IMR-90 (cell line): ENCODE measurements around the gene NIPA2. TPM values are rescaled to one million over a fixed set of nuclear protein-coding genes. Genes with fewer than 3 reads are reported as not detected.

ENCODE experiments used
- ATAC-seq: fragments of 200-7000 bp; cut with Tn5 transposase; 2 replicates; pipeline ENCODE4 v1.9.1; 2020; ENCODE audit warnings: low read depth, mild to moderate bottlenecking, moderate library complexity
- BruUV-seq: library from RNA; stranded (reverse); fragments of 400-500 nt; replicated peaks from 2 replicates; lab custom pipeline; 2021; lab: Mats Ljungman, UMichigan
- CTCF ChIA-PET: fragments of 300-600 bp; formaldehyde crosslinking; extraction: SDS; loops from one replicate; lab custom pipeline; 2021; ENCODE audit warnings: antibody characterized with exemption; lab: Yijun Ruan, JAX
- POLR2A ChIA-PET: fragments of 300-600 bp; sonication (Branson Sonifier 250); formaldehyde crosslinking; loops from one replicate; lab custom pipeline; 2022; ENCODE audit warnings: antibody characterized with exemption; ENCODE audit not compliant: unreplicated experiment; lab: Charles Lee
- DNase-seq: peaks from one replicate; pipeline ENCODE4 v3.0.0; 2013
- H2AFZ ChIP-seq: replicated peaks from 2 replicates; pipeline ENCODE3; 2013; ENCODE audit warnings: low read length, mild to moderate bottlenecking; ENCODE audit not compliant: poor library complexity
- H2AK5ac ChIP-seq: 2 replicates; pipeline ENCODE4 v1.6.1; 2013; ENCODE audit warnings: low read depth, low read length, inconsistent platforms
- H2AK9ac ChIP-seq: replicated peaks from 2 replicates; pipeline ENCODE3; 2013; ENCODE audit warnings: mild to moderate bottlenecking, low read depth, low read length, moderate library complexity; ENCODE audit not compliant: poor library complexity
- H2BK120ac ChIP-seq: 2 replicates; pipeline ENCODE4 v1.6.1; 2013; ENCODE audit warnings: low read depth, low read length, inconsistent platforms
- H2BK15ac ChIP-seq: 3 replicates; pipeline ENCODE4 v1.6.1; 2013; ENCODE audit warnings: low read depth, low read length, inconsistent platforms
- H2BK20ac ChIP-seq: 2 replicates; pipeline ENCODE4 v1.6.1; 2013; ENCODE audit warnings: low read depth, mild to moderate bottlenecking, inconsistent platforms, low read length, moderate library complexity
- H2BK5ac ChIP-seq: 2 replicates; pipeline ENCODE4 v1.6.1; 2013; ENCODE audit warnings: mild to moderate bottlenecking, low read depth, low read length, inconsistent platforms; ENCODE audit not compliant: poor library complexity, severe bottlenecking
- H3K14ac ChIP-seq: replicated peaks from 2 replicates; pipeline ENCODE4 v1.6.1; 2013; ENCODE audit warnings: low read depth, low read length, inconsistent platforms
- H3K18ac ChIP-seq: 2 replicates; pipeline ENCODE4 v1.6.1; 2013; ENCODE audit warnings: low read depth, low read length, control low read depth
- H3K23ac ChIP-seq: 2 replicates; pipeline ENCODE4 v1.6.1; 2013; ENCODE audit warnings: low read depth, low read length, inconsistent platforms
- H3K27ac ChIP-seq: 2 replicates; pipeline ENCODE4 v1.5.1; 2013; ENCODE audit warnings: mild to moderate bottlenecking, control low read depth, low read length; ENCODE audit not compliant: insufficient read depth
- H3K27me3 ChIP-seq: 2 replicates; pipeline ENCODE4 v1.6.1; 2013; ENCODE audit warnings: low read length; ENCODE audit not compliant: control insufficient read depth, insufficient read depth
- H3K36me3 ChIP-seq: 2 replicates; pipeline ENCODE4 v1.6.1; 2013; ENCODE audit warnings: low read length, mixed read lengths; ENCODE audit not compliant: control insufficient read depth, insufficient read depth
- H3K4ac ChIP-seq: 2 replicates; pipeline ENCODE4 v1.6.1; 2013; ENCODE audit warnings: low read depth, low read length, inconsistent platforms
- H3K4me1 ChIP-seq: 2 replicates; pipeline ENCODE4 v1.6.1; 2013; ENCODE audit warnings: low read length, mixed read lengths; ENCODE audit not compliant: control insufficient read depth, insufficient read depth
- H3K4me2 ChIP-seq: 2 replicates; pipeline ENCODE4 v1.6.1; 2013; ENCODE audit warnings: low read depth, mild to moderate bottlenecking, control low read depth, low read length, moderate library complexity
- H3K4me3 ChIP-seq: 2 replicates; pipeline ENCODE4 v1.5.1; 2013; ENCODE audit warnings: low read depth, mild to moderate bottlenecking, control low read depth, low read length, moderate library complexity; ENCODE audit not compliant: insufficient read depth
- H3K56ac ChIP-seq: 2 replicates; pipeline ENCODE4 v1.6.1; 2013; ENCODE audit warnings: low read length, inconsistent platforms; ENCODE audit not compliant: insufficient read depth; ENCODE audit errors: extremely low read depth
- H3K79me1 ChIP-seq, 2 experiments: 2 replicates each; pipeline ENCODE4 v1.6.1; 2013; ENCODE audit warnings: low read length in 2 of 2, inconsistent platforms in 1 of 2, low read depth in 1 of 2
- H3K9ac ChIP-seq: 2 replicates; pipeline ENCODE4 v1.6.1; 2013; ENCODE audit warnings: low read depth, low read length, control low read depth
- H3K9me1 ChIP-seq: 2 replicates; pipeline ENCODE4 v1.6.1; 2013; ENCODE audit warnings: low read length, inconsistent platforms; ENCODE audit not compliant: insufficient read depth
- H3K9me3 ChIP-seq: 2 replicates; pipeline ENCODE4 v1.6.1; 2013; ENCODE audit warnings: low read length; ENCODE audit not compliant: control insufficient read depth, insufficient read depth
- H4K20me1 ChIP-seq: 2 replicates; pipeline ENCODE4 v1.6.1; 2013; ENCODE audit warnings: low read length, inconsistent platforms; ENCODE audit not compliant: insufficient read depth
- H4K5ac ChIP-seq: 2 replicates; pipeline ENCODE4 v1.6.1; 2013; ENCODE audit warnings: mild to moderate bottlenecking, low read depth, low read length, control low read depth
- H4K8ac ChIP-seq, 2 experiments: 2 replicates each; pipeline ENCODE4 v1.6.1; 2013; ENCODE audit warnings: low read depth in 2 of 2, low read length in 2 of 2, control low read depth in 1 of 2, inconsistent platforms in 1 of 2
- H4K91ac ChIP-seq: 2 replicates; pipeline ENCODE4 v1.6.1; 2013; ENCODE audit warnings: low read depth, low read length, inconsistent platforms; ENCODE audit not compliant: insufficient read depth
- CEBPB ChIP-seq: IDR thresholded peaks from 2 replicates; pipeline ENCODE4 v1.6.1; 2012; ENCODE audit warnings: low read depth, low read length, improper control_type of control experiment
- CTCF ChIP-seq: conservative IDR thresholded peaks from 2 replicates; pipeline ENCODE4 v1.5.1; 2012; ENCODE audit warnings: mild to moderate bottlenecking, low read depth, low read length, improper control_type of control experiment
- ELK1 ChIP-seq: fragments of 150-350 bp; IDR thresholded peaks from 2 replicates; pipeline ENCODE4 v1.6.1; 2016; ENCODE audit warnings: low read depth, mild to moderate bottlenecking, low read length, moderate library complexity, borderline replicate concordance
- MAFK ChIP-seq: IDR thresholded peaks from 2 replicates; pipeline ENCODE4 v1.6.1; 2012; ENCODE audit warnings: low read depth, low read length, improper control_type of control experiment
- MAZ ChIP-seq: IDR thresholded peaks from 2 replicates; pipeline ENCODE4 v1.6.1; 2012; ENCODE audit warnings: low read depth, mild to moderate bottlenecking, low read length, improper control_type of control experiment, moderate library complexity, borderline replicate concordance
- POLR2A ChIP-seq: IDR thresholded peaks from 2 replicates; pipeline ENCODE4 v1.6.1; 2012; ENCODE audit warnings: mild to moderate bottlenecking, low read depth, low read length
- RCOR1 ChIP-seq: IDR thresholded peaks from 2 replicates; pipeline ENCODE4 v1.6.1; 2012; ENCODE audit warnings: mild to moderate bottlenecking, low read length, improper control_type of control experiment; ENCODE audit not compliant: insufficient replicate concordance
- SMC3 ChIP-seq: fragments of 150-350 bp; IDR thresholded peaks from 2 replicates; pipeline ENCODE4 v1.6.1; 2016; ENCODE audit warnings: low read depth, mild to moderate bottlenecking, antibody characterized with exemption, low read length, moderate library complexity
- USF2 ChIP-seq: fragments of 150-350 bp; IDR thresholded peaks from 2 replicates; pipeline ENCODE4 v1.6.1; 2017; ENCODE audit warnings: mild to moderate bottlenecking, antibody characterized with exemption, low read length, low read depth
- WGBS, 2 experiments: methylation state at CpG; one replicate each; pipeline versions ENCODE4 v1.1.5 to v1.1.7; 2013; ENCODE audit warnings: missing lambda C conversion rate in 2 of 2; ENCODE audit not compliant: insufficient read length in 1 of 2; ENCODE audit errors: extremely low coverage in 2 of 2; 5-methylcytosine and 5-hydroxymethylcytosine counted together
- dilution Hi-C: fragments of 300-500 bp; cut with HindIII; formaldehyde crosslinking; loops from one replicate; pipeline ENCODE4 v1.14.3; 2018; ENCODE audit warnings: low sequenced_read_pairs; ENCODE audit not compliant: unreplicated experiment
- in situ Hi-C: fragments of 300-500 bp; cut with MboI; formaldehyde crosslinking; loops from 3 replicates; pipeline ENCODE4 v1.14.3; 2019; ENCODE audit warnings: low sequenced_read_pairs, inconsistent platforms, mixed read lengths
- intact Hi-C: fragments of 100-400 bp; cut with micrococcal nuclease; formaldehyde crosslinking; loops from 2 replicates; pipeline ENCODE4 v1.10.0; 2022
- polyA plus RNA-seq, 3 experiments: library from polyadenylated mRNA; depleted of rRNA; stranded (reverse); fragments of >200 nt; gene quantifications; 2 replicates each; pipeline ENCODE4 v1.2.3, GENCODE V29; 2012; ENCODE audit warnings: low replicate concordance in 1 of 3
- total RNA-seq: library from RNA; depleted of rRNA; stranded (reverse); fragments of >200 nt; gene quantifications from 2 replicates; pipeline ENCODE4 v1.2.3, GENCODE V29; 2012

NIPA2 gene
- total and polyA plus RNA-seq, 2 of the 4 experiments (the other 2 are of a cell fraction), result 33.0 to 38.0 TPM

- TF ChIP-seq MAZ, result no peak
- no peak for TF ChIP-seq MAFK
These were observed 41.9 kb downstream of the NIPA2 start (continued) for GRCh38 chr15:22880068-22880980.

- intact Hi-C loops, result no loop called here
These were observed 42.7 kb downstream of the NIPA2 start for GRCh38 chr15:22880981-22881738.

More at GRCh38 chr15:22880981-22881738, 42.7 kb downstream of the NIPA2 start:
- Histone ChIP-seq H3K4ac (no peak overlapping the region), H3K79me1 (peaks cover 10 to 30% of the 10 kb centered on the region in 2 experiments), H4K20me1 (peaks cover 14% of the 10 kb centered on the region; the same call in 1 of the 2 replicates), H3K9me3 (peaks cover 3% of the 10 kb centered on the region; the same call in 1 of the 2 replicates), H3K4me1 (no peaks in the 10 kb centered on the region), H2AK9ac (no peak overlapping the region), H2BK15ac (no peak overlapping the region), H3K56ac (no peak overlapping the region), H4K91ac (no peak overlapping the region), H3K36me3 (peaks cover 47% of the 10 kb centered on the region), H3K27ac (no peak overlapping the region), H2AFZ (no peak overlapping the region), H2BK20ac (no peak overlapping the region), H3K18ac (no peak overlapping the region), H4K5ac (no peak overlapping the region), H3K4me2 (no peak overlapping the region), H2AK5ac (no peak overlapping the region), H2BK120ac (no peak overlapping the region), H3K27me3 (no peaks in the 10 kb centered on the region), H3K23ac (no peak overlapping the region), H3K14ac (no peak overlapping the region), H3K9me1 (peaks cover 23% of the 10 kb centered on the region; the same call in 1 of the 2 replicates), H3K9ac (no peak overlapping the region), H4K8ac (no peak overlapping the region), H3K4me3 (no peak overlapping the region), H2BK5ac (no peak overlapping the region)
- no peak for TF ChIP-seq POLR2A
- TF ChIP-seq CTCF, result no peak
- no peak for TF ChIP-seq SMC3
- TF ChIP-seq USF2, result no peak
- no peak for TF ChIP-seq CEBPB
- TF ChIP-seq ELK1, result no peak
- TF ChIP-seq RCOR1, result no peak
- ChIA-PET POLR2A (no interaction called here), CTCF (no interaction called here)
- no peak for ATAC-seq
- no peak for DNase-seq
- BruUV-seq, result no TSS peak
- WGBS, 2 experiments, result 97% methylated on average over 10 of the region's 19 CpGs; no CpG with 5 or more reads in 1 of the 2 experiments
- dilution Hi-C loops (no loop called here), in situ Hi-C loops (no loop called here)
